Brain microvascular endothelial cell (primary cell): ENCODE results near the gene PPM1D.
"Not testable (repeated sequence)": the region's sequence is repeated elsewhere in the genome, so short reads cannot be mapped to it uniquely, and the experiment has no call there.

Experiments used
- DNase-seq: peaks from one replicate; pipeline ENCODE4 v3.0.0-alpha.2; 2020
- H3K27ac ChIP-seq: fragments of 250-450 bp; sonication (Bioruptor Pico); 2 replicates; pipeline ENCODE4 v1.5.1; 2020; ENCODE audit warnings: mild to moderate bottlenecking, moderate library complexity
- H3K27me3 ChIP-seq: fragments of 250-450 bp; sonication (Bioruptor Pico); replicated peaks from 2 replicates; pipeline ENCODE4 v1.5.1; 2020; ENCODE audit warnings: mild to moderate bottlenecking
- H3K36me3 ChIP-seq: fragments of 250-450 bp; sonication (Bioruptor Pico); replicated peaks from 2 replicates; pipeline ENCODE4 v1.5.1; 2020; ENCODE audit warnings: mild to moderate bottlenecking
- H3K4me3 ChIP-seq: 2 replicates; pipeline ENCODE4 v1.5.1; 2011; ENCODE audit warnings: low read depth, mild to moderate bottlenecking, control low read depth, low read length, moderate library complexity
- CTCF ChIP-seq: IDR thresholded peaks from 2 replicates; pipeline ENCODE4 v1.5.1; 2011; ENCODE audit warnings: low read depth, mild to moderate bottlenecking, moderate library complexity, low read length, control low read depth, inconsistent platforms; ENCODE audit errors: missing control alignments
- in situ Hi-C: cut with HindIII; loops from 2 replicates; pipeline ENCODE4 v1.10.0; 2017; ENCODE audit warnings: low sequenced_read_pairs, low pct_ligation_motif_present

Gene PPM1D

DNA sequence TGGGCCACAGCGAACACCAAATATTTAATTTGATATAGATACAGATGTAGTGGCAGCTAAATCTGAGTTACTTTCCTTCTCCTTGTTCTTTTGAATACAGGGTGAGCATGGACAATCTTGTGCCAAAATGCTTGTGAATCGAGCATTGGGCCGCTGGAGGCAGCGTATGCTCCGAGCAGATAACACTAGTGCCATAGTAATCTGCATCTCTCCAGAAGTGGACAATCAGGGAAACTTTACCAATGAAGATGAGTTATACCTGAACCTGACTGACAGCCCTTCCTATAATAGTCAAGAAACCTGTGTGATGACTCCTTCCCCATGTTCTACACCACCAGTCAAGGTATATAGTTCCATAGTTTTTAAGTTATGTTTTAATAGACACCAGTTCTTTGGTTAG lies 56.5 kb downstream of the PPM1D start:
- Histone ChIP-seq H3K27ac (no peak overlapping the region), H3K4me3 (no peak overlapping the region), H3K27me3 (no peaks in the 10 kb centered on the region), H3K36me3 (peaks cover 2% of the 10 kb centered on the region)
- no peak for TF ChIP-seq CTCF
- in situ Hi-C loops = no loop called here
- no peak for DNase-seq

DNA sequence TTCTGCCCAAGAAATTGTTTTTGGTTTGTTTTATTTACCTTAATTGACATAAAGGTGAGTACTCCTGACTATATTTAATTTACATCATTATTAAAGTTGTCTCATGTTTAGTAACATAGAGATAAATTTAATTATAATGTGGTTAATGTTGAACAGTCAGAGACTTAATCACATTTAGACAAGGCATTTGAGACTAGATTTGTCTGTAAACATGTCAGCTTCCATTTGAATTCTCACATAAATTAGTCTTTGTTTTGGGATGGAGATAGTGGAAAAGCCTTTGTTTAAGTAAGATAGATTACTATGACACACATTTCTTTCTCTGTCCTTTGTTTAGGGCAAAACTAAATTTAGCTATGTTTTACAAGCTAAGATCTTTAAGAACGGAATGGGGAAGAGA lies 59.2 kb downstream of the PPM1D start:
- in situ Hi-C loops = no loop called here
- Histone ChIP-seq H3K36me3 (peaks cover 2% of the 10 kb centered on the region), H3K27me3 (no peaks in the 10 kb centered on the region), H3K27ac (no peak overlapping the region), H3K4me3 (no peak overlapping the region)
- TF ChIP-seq CTCF = no peak
- no peak for DNase-seq

- in situ Hi-C loops = no loop called here
- peaks cover 2% of the 10 kb centered on the region for H3K36me3 ChIP-seq
- no peak overlapping the region for H3K4me3 ChIP-seq
- no peak for TF ChIP-seq CTCF
- no peaks in the 10 kb centered on the region for H3K27me3 ChIP-seq
- no peak for DNase-seq
- H3K27ac ChIP-seq = no peak overlapping the region
Measured at GRCh38 chr17:60661489-60661888, 61.5 kb downstream of the PPM1D start.

DNA sequence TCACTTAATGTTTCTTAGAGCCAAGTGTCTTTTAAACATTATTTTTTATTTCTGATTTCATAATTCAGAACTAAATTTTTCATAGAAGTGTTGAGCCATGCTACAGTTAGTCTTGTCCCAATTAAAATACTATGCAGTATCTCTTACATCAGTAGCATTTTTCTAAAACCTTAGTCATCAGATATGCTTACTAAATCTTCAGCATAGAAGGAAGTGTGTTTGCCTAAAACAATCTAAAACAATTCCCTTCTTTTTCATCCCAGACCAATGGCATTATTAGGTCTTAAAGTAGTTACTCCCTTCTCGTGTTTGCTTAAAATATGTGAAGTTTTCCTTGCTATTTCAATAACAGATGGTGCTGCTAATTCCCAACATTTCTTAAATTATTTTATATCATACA lies 64.0 kb downstream of the PPM1D start:
- in situ Hi-C loops = no loop called here
- no peak for TF ChIP-seq CTCF
- DNase-seq = no peak

DNA sequence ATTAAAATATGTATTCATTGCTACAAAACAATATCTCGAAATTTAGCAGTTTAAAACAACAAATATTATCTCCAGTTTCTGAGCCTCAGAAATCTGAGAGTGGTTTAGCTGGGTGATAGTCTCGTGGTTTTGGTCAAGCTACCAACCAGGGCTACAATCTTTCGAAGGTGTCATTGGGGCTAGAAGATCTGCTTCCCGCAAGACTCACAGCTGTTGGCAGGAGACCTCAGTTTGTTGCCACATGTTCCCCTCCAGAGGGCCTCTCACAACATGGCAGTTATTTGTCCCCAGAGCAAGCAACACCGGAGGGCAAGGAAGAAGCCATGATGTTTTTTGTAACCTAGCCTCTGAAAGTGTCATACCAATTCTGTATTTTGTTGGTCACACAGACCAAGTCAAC lies 65.6 kb downstream of the PPM1D start:
- no peak overlapping the region for H3K27ac ChIP-seq
- no peaks in the 10 kb centered on the region for H3K27me3 ChIP-seq
- in situ Hi-C loops = no loop called here
- no peaks in the 10 kb centered on the region for H3K36me3 ChIP-seq
- TF ChIP-seq CTCF = no peak
- H3K4me3 ChIP-seq = no peak overlapping the region
- no peak for DNase-seq

More for the DNA sequence above, 64.0 kb downstream of the PPM1D start:
- Histone ChIP-seq H3K36me3 (no peaks in the 10 kb centered on the region), H3K27me3 (no peaks in the 10 kb centered on the region), H3K27ac (no peak overlapping the region), H3K4me3 (no peak overlapping the region)

- DNase-seq, in situ Hi-C loops, H3K4me3 ChIP-seq: not testable (repeated sequence)
Measured at GRCh38 chr17:60668741-60669140, 68.7 kb downstream of the PPM1D start.

More at GRCh38 chr17:60668741-60669140, 68.7 kb downstream of the PPM1D start:
- not testable (repeated sequence) for H3K36me3 ChIP-seq, H3K27me3 ChIP-seq, H3K27ac ChIP-seq
